GM12874 (cell line): ENCODE results near the gene TEF.

Source experiments
- TF ChIP-seq, protein P1 (sequence below): IDR thresholded peaks from 2 replicates; pipeline ENCODE4 v1.5.1; 2011; ENCODE audit warnings: low read depth, mild to moderate bottlenecking, control low read depth, low read length, moderate library complexity; ENCODE audit not compliant: insufficient read depth

TEF gene

DNA sequence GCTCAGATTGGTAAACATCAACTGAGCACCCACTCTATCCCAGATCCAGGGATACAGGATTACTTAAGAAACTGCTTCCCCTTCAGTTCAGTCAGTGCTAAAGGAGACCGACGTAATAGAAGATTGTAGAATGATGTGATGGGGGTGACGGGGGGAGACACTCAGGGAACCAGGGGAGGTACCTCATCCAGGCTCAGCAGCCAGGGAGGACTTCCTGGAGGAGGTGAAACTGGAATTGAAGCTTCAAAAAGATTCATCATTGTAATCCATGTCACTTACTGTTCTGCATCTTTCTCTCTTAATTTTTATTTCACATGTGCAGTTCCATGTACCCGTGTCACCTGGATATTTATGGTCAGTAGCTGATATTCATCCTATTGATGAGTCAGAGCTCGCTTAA, 19.1 kb upstream of the TEF start:
- TF ChIP-seq, protein P1, sequence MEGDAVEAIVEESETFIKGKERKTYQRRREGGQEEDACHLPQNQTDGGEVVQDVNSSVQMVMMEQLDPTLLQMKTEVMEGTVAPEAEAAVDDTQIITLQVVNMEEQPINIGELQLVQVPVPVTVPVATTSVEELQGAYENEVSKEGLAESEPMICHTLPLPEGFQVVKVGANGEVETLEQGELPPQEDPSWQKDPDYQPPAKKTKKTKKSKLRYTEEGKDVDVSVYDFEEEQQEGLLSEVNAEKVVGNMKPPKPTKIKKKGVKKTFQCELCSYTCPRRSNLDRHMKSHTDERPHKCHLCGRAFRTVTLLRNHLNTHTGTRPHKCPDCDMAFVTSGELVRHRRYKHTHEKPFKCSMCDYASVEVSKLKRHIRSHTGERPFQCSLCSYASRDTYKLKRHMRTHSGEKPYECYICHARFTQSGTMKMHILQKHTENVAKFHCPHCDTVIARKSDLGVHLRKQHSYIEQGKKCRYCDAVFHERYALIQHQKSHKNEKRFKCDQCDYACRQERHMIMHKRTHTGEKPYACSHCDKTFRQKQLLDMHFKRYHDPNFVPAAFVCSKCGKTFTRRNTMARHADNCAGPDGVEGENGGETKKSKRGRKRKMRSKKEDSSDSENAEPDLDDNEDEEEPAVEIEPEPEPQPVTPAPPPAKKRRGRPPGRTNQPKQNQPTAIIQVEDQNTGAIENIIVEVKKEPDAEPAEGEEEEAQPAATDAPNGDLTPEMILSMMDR: no peak

DNA sequence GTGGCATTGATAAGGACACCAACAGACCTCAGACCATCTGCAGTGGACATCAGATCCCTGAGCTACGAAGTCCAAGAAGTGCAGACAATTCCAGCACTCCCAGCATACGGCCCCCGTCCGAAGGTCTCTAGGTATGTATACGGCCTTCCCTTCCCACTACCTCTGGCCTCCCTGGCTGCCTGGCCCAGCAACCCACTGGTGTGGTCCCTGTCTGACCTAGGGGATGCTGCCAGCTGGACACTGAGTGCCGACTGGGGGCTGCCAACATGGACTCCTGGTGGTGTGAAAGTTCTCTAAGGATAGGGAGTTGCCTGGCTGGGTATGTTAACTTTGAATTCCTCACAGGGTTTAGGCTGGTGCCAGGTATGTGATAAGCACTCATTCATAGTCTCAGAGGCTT, 17.5 kb upstream of the TEF start:
- TF ChIP-seq, protein P1: no peak

DNA sequence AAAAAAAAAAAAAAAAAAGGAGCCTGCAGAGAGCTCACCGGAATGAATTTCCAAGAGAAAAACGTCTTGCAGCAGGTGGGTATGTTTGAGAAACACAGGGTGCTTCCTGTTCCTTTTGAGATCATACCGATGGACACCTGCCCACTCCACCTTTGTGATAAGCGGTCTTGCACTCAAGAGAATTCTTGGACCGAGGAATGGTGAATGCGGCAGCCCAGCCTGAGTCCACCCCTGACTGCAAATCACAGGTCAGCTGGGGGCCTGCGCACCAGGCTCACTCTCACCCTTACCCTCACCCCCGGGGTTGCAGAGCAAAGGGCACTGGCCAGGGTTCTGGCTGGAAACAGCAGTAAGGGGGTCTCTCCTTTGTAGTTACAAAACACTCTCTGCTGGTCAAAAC, 16.8 kb upstream of the TEF start:
- TF ChIP-seq, protein P1: no peak

DNA sequence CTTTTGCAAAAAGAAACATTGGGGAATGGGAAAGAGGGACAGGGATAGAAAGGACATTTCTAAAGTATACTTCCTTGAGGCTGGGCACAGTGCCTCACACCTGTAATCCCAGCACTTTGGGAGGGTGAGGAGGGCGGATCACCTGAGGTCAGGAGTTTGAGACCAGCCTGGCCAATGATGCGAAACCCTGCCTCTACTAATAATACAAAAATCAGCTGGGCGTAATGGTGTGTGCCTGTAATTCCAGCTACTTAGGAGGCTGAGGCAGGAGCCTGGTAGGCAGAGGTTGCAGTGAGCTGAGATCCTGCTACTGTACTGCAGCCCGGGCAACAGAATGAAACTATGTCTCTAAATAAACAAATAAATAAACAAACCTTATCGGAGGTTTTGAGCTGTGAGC, 16.3 kb upstream of the TEF start:
- TF ChIP-seq, protein P1: no peak

DNA sequence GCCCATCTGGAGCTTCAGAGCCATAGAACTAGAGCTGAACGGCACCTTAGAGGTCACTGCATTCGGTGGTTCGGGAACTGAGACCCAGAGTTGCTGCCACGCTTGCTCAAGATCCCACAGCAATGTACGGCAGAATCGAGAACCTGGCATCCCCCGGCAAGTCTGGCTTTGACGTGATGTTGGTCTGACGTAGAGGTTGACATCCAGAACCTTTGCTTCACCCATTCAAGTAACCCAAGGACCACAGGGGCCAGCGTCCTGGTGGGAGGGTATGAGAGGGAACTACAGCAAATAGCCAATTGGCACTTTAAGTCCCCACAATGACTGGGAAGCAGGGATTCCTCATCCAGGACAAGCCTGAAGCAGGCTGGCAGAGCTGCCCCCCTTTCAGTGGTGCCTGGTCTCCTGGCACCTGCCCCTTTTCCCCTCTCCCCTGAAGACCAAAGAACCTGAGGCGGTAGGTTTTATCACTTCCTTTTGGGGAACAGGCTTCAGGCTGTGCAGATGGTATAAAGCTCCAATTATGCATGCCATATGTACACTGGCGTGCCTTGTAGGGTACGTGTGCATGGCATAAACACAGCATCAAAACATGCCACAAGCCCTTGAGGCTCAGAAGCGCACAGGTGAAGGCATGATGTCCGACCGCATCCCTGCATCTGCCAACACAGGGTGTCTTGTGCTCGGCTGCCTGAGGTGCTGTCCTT, 15.3 kb upstream of the TEF start:
- TF ChIP-seq, protein P1: no peak

DNA sequence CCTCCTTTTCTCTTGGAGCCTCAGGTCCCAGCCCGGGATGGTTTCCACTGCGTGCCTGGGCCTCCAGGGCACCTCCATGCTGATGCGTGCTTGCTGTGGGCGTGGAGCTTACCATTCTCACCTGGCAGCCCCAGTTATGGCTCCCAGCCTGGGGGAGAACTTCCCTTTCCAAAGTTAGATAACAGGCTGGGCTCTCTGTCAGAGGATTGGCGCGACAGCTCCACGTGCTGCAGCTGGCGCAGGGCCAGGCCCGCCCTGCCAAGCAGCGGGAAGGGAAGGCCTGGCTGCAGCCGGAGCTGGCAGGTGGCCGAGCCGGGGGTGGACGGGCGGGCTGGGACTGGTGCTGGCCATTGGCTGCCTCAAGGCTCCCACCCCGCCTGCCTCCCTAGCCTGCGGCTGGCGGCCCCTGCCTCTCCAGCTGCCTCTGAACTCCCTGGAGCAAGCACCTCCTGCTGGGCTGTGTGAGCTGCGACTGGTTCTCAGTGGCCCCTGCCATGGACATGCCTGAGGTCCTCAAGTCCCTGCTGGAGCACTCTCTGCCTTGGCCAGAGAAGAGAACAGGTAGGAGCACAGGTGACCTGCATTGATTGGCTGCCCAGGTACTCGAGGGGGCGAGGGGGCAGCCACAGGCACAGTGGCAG, 14.6 kb upstream of the TEF start:
- TF ChIP-seq, protein P1: no peak

DNA sequence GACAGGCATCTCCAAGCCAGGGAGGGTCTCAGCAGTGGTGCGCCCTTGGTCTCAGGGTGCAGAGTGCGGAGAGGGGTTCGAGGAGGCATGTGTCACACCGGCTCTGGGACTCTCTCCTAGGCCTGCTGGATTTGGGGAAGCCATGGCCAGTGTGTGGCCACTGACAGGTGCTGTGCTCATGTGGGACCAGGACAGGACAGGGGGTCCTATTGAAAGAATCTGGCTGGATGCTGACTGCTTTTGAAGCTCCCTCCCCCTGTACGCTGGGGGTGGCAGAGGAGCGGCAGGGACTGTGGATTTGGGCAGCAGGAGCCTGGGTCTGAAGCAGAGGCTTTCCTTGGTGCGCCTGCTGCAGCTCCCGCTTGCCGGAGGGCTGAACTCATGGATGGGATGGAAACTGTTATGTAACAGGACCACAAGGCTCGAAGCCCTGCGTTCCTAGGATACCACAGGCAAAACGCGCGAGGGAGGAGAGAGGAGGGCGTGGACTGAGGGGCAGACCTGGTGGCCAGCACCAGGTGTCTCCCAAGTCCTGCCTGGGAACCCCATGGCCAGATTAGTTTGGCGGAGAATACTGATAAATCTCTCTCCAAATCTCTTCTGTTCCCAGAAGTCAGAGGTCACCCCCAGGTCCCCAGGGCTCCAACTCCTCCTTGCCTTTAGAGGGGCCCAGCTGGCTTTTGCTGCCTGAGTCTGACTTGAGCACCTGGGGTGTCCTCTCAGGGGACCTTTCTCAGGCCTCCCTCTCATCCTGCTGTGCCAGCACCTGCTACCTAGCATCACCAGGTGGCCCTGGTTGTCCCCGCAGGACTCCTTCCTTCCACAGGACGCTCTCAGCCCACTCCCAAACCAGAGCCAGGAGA, 13.8 kb upstream of the TEF start:
- TF ChIP-seq, protein P1: no peak
